Measurements from ENCODE around the gene RAP1GAP2. TPM values are rescaled to one million over a fixed set of nuclear protein-coding genes. Genes with fewer than 3 reads are reported as not detected.

Gene RAP1GAP2
- total RNA-seq, 1 donor from 2014 or later: 8.6 TPM

- no peaks in the 10 kb centered on the region for H3K4me1 Mint-ChIP-seq (ENCODE audit: low read depth, unreplicated experiment)
- no peaks in the 10 kb centered on the region for H3K36me3 ChIP-seq (ENCODE audit: insufficient read depth, low read length)
- TF ChIP-seq CTCF (IDR thresholded peaks at IDR 0.05; ENCODE audit: insufficient read depth, low read depth, low read length) (no peak), EZH2 (IDR thresholded peaks at IDR 0.05; ENCODE audit: insufficient read depth, low read length) (no peak)
- H3K4me2 ChIP-seq (ENCODE audit: low read length): no peak overlapping the region
- DNase-seq (ENCODE audit: low read depth) (no peak), FAIRE-seq (no peak)
- H4K20me1 ChIP-seq (ENCODE audit: insufficient read depth, low read length): no peaks in the 10 kb centered on the region
- H2AFZ ChIP-seq (ENCODE audit: low read depth, low read length): no peak overlapping the region
- no peak overlapping the region for H3K4me3 ChIP-seq (ENCODE audit: insufficient read depth, low read depth, low read length)
- no peak overlapping the region for H3K4me3 Mint-ChIP-seq (ENCODE audit: unreplicated experiment)
- H3K36me3 Mint-ChIP-seq (ENCODE audit: low read depth, unreplicated experiment): peaks cover 6% of the 10 kb centered on the region
- no peak overlapping the region for H3K27ac ChIP-seq (ENCODE audit: low read depth, low read length)
- peaks cover 2% of the 10 kb centered on the region for H3K9me3 Mint-ChIP-seq (ENCODE audit: unreplicated experiment)
- H3K27ac Mint-ChIP-seq (ENCODE audit: unreplicated experiment): no peak overlapping the region
- H3K79me2 ChIP-seq (ENCODE audit: insufficient read depth, low read length): no peaks in the 10 kb centered on the region
- H3K27me3 ChIP-seq (ENCODE audit: insufficient read depth, low read length): no peaks in the 10 kb centered on the region
- peaks cover 5% of the 10 kb centered on the region for H3K4me1 ChIP-seq (ENCODE audit: insufficient read depth, low read length)
- peaks cover 11% of the 10 kb centered on the region for H3K27me3 Mint-ChIP-seq (ENCODE audit: low read depth, unreplicated experiment)
- H3K9ac ChIP-seq (ENCODE audit: low read length): no peak overlapping the region
- no peaks in the 10 kb centered on the region for H3K9me3 ChIP-seq (ENCODE audit: insufficient read depth, low read depth, low read length)
Observed at GRCh38 chr17:3009411-3009920, 213.2 kb downstream of the RAP1GAP2 start.

GRCh38 chr17:3011891-3012290 lies 215.7 kb downstream of the RAP1GAP2 start:
- no peaks in the 10 kb centered on the region for H4K20me1 ChIP-seq (ENCODE audit: insufficient read depth, low read length)
- no peaks in the 10 kb centered on the region for H3K9me3 ChIP-seq (ENCODE audit: insufficient read depth, low read depth, low read length)
- no peaks in the 10 kb centered on the region for H3K4me1 ChIP-seq (ENCODE audit: insufficient read depth, low read length)
- H3K4me3 ChIP-seq (ENCODE audit: insufficient read depth, low read depth, low read length): no peak overlapping the region
- no peak overlapping the region for H3K4me2 ChIP-seq (ENCODE audit: low read length)
- Mint-ChIP-seq H3K36me3 (ENCODE audit: low read depth, unreplicated experiment) (peaks cover 6% of the 10 kb centered on the region), H3K4me1 (ENCODE audit: low read depth, unreplicated experiment) (peaks cover 4% of the 10 kb centered on the region), H3K4me3 (ENCODE audit: unreplicated experiment) (no peak overlapping the region), H3K27ac (ENCODE audit: unreplicated experiment) (no peak overlapping the region), H3K9me3 (ENCODE audit: unreplicated experiment) (peaks cover 2% of the 10 kb centered on the region), H3K27me3 (ENCODE audit: low read depth, unreplicated experiment) (peaks cover 10% of the 10 kb centered on the region)
- DNase-seq (ENCODE audit: low read depth): no peak
- H3K9ac ChIP-seq (ENCODE audit: low read length): no peak overlapping the region
- H3K27ac ChIP-seq (ENCODE audit: low read depth, low read length): no peak overlapping the region
- TF ChIP-seq EZH2 (IDR thresholded peaks at IDR 0.05; ENCODE audit: insufficient read depth, low read length) (no peak), CTCF (IDR thresholded peaks at IDR 0.05; ENCODE audit: insufficient read depth, low read depth, low read length) (no peak)
- no peak overlapping the region for H2AFZ ChIP-seq (ENCODE audit: low read depth, low read length)
- no peaks in the 10 kb centered on the region for H3K79me2 ChIP-seq (ENCODE audit: insufficient read depth, low read length)
- H3K36me3 ChIP-seq (ENCODE audit: insufficient read depth, low read length): no peaks in the 10 kb centered on the region
- H3K27me3 ChIP-seq (ENCODE audit: insufficient read depth, low read length): peaks cover 2% of the 10 kb centered on the region
- FAIRE-seq: no peak

- no peak overlapping the region for H3K4me3 Mint-ChIP-seq (ENCODE audit: unreplicated experiment)
- Histone ChIP-seq H3K9me3 (ENCODE audit: insufficient read depth, low read depth, low read length) (no peaks in the 10 kb centered on the region), H4K20me1 (ENCODE audit: insufficient read depth, low read length) (no peaks in the 10 kb centered on the region), H3K79me2 (ENCODE audit: insufficient read depth, low read length) (no peaks in the 10 kb centered on the region), H3K27me3 (ENCODE audit: insufficient read depth, low read length) (peaks cover 2% of the 10 kb centered on the region), H3K36me3 (ENCODE audit: insufficient read depth, low read length) (no peaks in the 10 kb centered on the region), H3K4me1 (ENCODE audit: insufficient read depth, low read length) (no peaks in the 10 kb centered on the region), H3K4me3 (ENCODE audit: insufficient read depth, low read depth, low read length) (no peak overlapping the region), H2AFZ (ENCODE audit: low read depth, low read length) (no peak overlapping the region), H3K4me2 (ENCODE audit: low read length) (no peak overlapping the region), H3K27ac (ENCODE audit: low read depth, low read length) (no peak overlapping the region), H3K9ac (ENCODE audit: low read length) (no peak overlapping the region)
- no peak for FAIRE-seq
- H3K9me3 Mint-ChIP-seq (ENCODE audit: unreplicated experiment): no peaks in the 10 kb centered on the region
- peak overlapping the region; percentile 38 for H3K27ac Mint-ChIP-seq (ENCODE audit: unreplicated experiment)
- H3K27me3 Mint-ChIP-seq (ENCODE audit: low read depth, unreplicated experiment): peaks cover 2% of the 10 kb centered on the region
- peak; percentile 45 for TF ChIP-seq CTCF (IDR thresholded peaks at IDR 0.05; ENCODE audit: insufficient read depth, low read depth, low read length)
- TF ChIP-seq EZH2 (IDR thresholded peaks at IDR 0.05; ENCODE audit: insufficient read depth, low read length): no peak
- peaks cover 6% of the 10 kb centered on the region for H3K36me3 Mint-ChIP-seq (ENCODE audit: low read depth, unreplicated experiment)
- peaks cover 4% of the 10 kb centered on the region for H3K4me1 Mint-ChIP-seq (ENCODE audit: low read depth, unreplicated experiment)
- DNase-seq (ENCODE audit: low read depth): peak; percentile 14
Observed at GRCh38 chr17:3012926-3013581, 216.8 kb downstream of the RAP1GAP2 start.
